ENCODE results near the gene AXL.

The AXL gene

GRCh38 chr19:41265395-41266153 lies 46.6 kb downstream of the AXL start:
- Histone ChIP-seq H3K27me3 (ENCODE audit: insufficient read depth, low read length, poor library complexity) (no peaks in the 10 kb centered on the region), H3K4me1 (ENCODE audit: control insufficient read depth, low read depth, low read length) (peaks cover 5% of the 10 kb centered on the region), H2AK5ac (ENCODE audit: low read length) (peak overlapping the region; percentile 70), H3K9ac (ENCODE audit: low read length) (peak overlapping the region; percentile 97), H2BK120ac (ENCODE audit: low read depth, low read length) (peak overlapping the region; percentile 23), H3K4ac (ENCODE audit: low read depth, low read length) (peak overlapping the region; percentile 99), H3K56ac (ENCODE audit: low read length) (peak overlapping the region; percentile 99), H3K79me1 (ENCODE audit: low read length) (peaks cover 4% of the 10 kb centered on the region), H4K5ac (ENCODE audit: low read length) (no peak overlapping the region), H2BK15ac (replicated peaks; ENCODE audit: low read depth) (no peak overlapping the region), H3K18ac (ENCODE audit: low read length) (peak overlapping the region; percentile 82), H4K8ac (ENCODE audit: low read depth, low read length) (no peak overlapping the region), H3K4me2 (ENCODE audit: low read length) (peak overlapping the region; percentile 82), H3K27ac (ENCODE audit: low read depth, low read length) (peak overlapping the region; percentile 71), H3K23ac (ENCODE audit: low read length) (peak overlapping the region; percentile 29), H3K4me3 (ENCODE audit: low read length) (peak overlapping the region; percentile 87), H3K36me3 (ENCODE audit: control insufficient read depth, insufficient read depth, low read length) (no peaks in the 10 kb centered on the region), H2BK5ac (ENCODE audit: low read length) (peak overlapping the region; percentile 58), H3K79me2 (ENCODE audit: control insufficient read depth, insufficient read depth, low read length) (peaks cover 41% of the 10 kb centered on the region)
- DNase-seq = peak; percentile 51
- no CpG with 5 or more reads among the region's 17 CpGs for WGBS (ENCODE audit: extremely low coverage, insufficient coverage, low lambda C conversion rate)

DNA sequence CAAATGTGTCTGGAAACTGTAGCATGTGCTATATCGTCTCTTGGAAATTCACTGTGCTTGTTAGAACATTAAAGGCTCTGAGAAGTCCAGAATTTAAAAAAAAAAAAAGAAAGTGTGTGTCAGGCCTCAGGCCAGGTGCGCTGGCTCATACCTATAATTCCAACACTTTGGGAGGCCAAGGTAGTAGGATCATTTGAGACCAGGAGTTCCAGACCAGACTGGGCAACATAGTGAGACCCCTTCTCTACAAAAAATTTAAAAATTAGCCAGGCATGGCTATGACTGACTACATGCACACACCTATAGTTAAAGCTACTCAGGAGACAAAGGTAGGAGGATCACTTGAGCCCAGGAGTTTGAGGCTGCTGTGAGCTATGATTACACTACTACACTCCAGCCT lies 50.0 kb downstream of the AXL start:
- H4K5ac ChIP-seq (ENCODE audit: low read length) = no peak overlapping the region
- no peak overlapping the region for H3K4me2 ChIP-seq (ENCODE audit: low read length)
- no peak overlapping the region for H3K4me3 ChIP-seq (ENCODE audit: low read length)
- H3K18ac ChIP-seq (ENCODE audit: low read length) = no peak overlapping the region
- H3K27me3 ChIP-seq (ENCODE audit: insufficient read depth, low read length, poor library complexity) = no peaks in the 10 kb centered on the region
- no CpG with 5 or more reads among the region's 2 CpGs for WGBS (ENCODE audit: extremely low coverage, insufficient coverage, low lambda C conversion rate)
- H3K79me1 ChIP-seq (ENCODE audit: low read length) = peaks cover 17% of the 10 kb centered on the region
- no peak overlapping the region for H2BK15ac ChIP-seq (replicated peaks; ENCODE audit: low read depth)
- H4K8ac ChIP-seq (ENCODE audit: low read depth, low read length) = no peak overlapping the region
- H2BK120ac ChIP-seq (ENCODE audit: low read depth, low read length) = no peak overlapping the region
- H2AK5ac ChIP-seq (ENCODE audit: low read length) = no peak overlapping the region
- DNase-seq = no peak
- H3K27ac ChIP-seq (ENCODE audit: low read depth, low read length) = no peak overlapping the region
- peaks cover 5% of the 10 kb centered on the region for H3K4me1 ChIP-seq (ENCODE audit: control insufficient read depth, low read depth, low read length)
- H2BK5ac ChIP-seq (ENCODE audit: low read length) = no peak overlapping the region
- H3K36me3 ChIP-seq (ENCODE audit: control insufficient read depth, insufficient read depth, low read length) = peaks cover 25% of the 10 kb centered on the region
- no peak overlapping the region for H3K4ac ChIP-seq (ENCODE audit: low read depth, low read length)
- peaks cover 41% of the 10 kb centered on the region for H3K79me2 ChIP-seq (ENCODE audit: control insufficient read depth, insufficient read depth, low read length)
- no peak overlapping the region for H3K23ac ChIP-seq (ENCODE audit: low read length)
- no peak overlapping the region for H3K9ac ChIP-seq (ENCODE audit: low read length)
- no peak overlapping the region for H3K56ac ChIP-seq (ENCODE audit: low read length)

GRCh38 chr19:41269571-41269970 lies 50.5 kb downstream of the AXL start:
- Histone ChIP-seq H2AK5ac (ENCODE audit: low read length) (no peak overlapping the region), H4K8ac (ENCODE audit: low read depth, low read length) (no peak overlapping the region), H3K23ac (ENCODE audit: low read length) (no peak overlapping the region), H2BK5ac (ENCODE audit: low read length) (no peak overlapping the region), H4K5ac (ENCODE audit: low read length) (no peak overlapping the region), H3K79me2 (ENCODE audit: control insufficient read depth, insufficient read depth, low read length) (peaks cover 38% of the 10 kb centered on the region), H3K9ac (ENCODE audit: low read length) (no peak overlapping the region), H3K56ac (ENCODE audit: low read length) (no peak overlapping the region), H3K36me3 (ENCODE audit: control insufficient read depth, insufficient read depth, low read length) (peaks cover 30% of the 10 kb centered on the region), H3K79me1 (ENCODE audit: low read length) (peaks cover 21% of the 10 kb centered on the region), H3K18ac (ENCODE audit: low read length) (no peak overlapping the region), H3K27me3 (ENCODE audit: insufficient read depth, low read length, poor library complexity) (no peaks in the 10 kb centered on the region), H2BK120ac (ENCODE audit: low read depth, low read length) (no peak overlapping the region), H3K4me1 (ENCODE audit: control insufficient read depth, low read depth, low read length) (peaks cover 5% of the 10 kb centered on the region), H3K4me2 (ENCODE audit: low read length) (no peak overlapping the region), H3K4ac (ENCODE audit: low read depth, low read length) (no peak overlapping the region), H2BK15ac (replicated peaks; ENCODE audit: low read depth) (no peak overlapping the region), H3K27ac (ENCODE audit: low read depth, low read length) (no peak overlapping the region), H3K4me3 (ENCODE audit: low read length) (no peak overlapping the region)
- WGBS (ENCODE audit: extremely low coverage, insufficient coverage, low lambda C conversion rate) = no CpG with 5 or more reads among the region's 5 CpGs
- DNase-seq = no peak

GRCh38 chr19:41273076-41273475 lies 54.1 kb downstream of the AXL start:
- WGBS (ENCODE audit: extremely low coverage, insufficient coverage, low lambda C conversion rate) = no CpG with 5 or more reads among the region's 6 CpGs

DNA sequence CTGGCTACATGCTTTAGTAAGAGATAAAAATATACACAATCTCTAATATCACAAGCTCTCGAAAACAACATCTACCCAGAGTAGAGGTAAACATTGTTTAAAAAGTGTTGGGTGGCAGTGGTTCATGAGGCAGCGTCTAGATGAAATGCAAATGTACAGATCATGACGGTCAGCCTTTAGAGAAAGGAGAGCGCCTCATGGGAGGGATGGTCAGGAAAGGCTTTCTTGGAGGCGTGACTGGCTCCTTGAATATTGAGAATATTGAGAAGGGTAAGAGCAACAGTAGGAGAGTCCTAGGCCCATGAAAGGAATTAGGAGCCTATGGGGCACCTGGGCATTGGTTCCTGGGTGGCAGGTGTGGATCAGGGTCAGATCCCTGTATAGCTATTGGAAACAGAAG lies 55.8 kb downstream of the AXL start:
- Histone ChIP-seq H3K4ac (ENCODE audit: low read depth, low read length) (no peak overlapping the region), H3K4me2 (ENCODE audit: low read length) (no peak overlapping the region), H3K23ac (ENCODE audit: low read length) (no peak overlapping the region), H3K9ac (ENCODE audit: low read length) (no peak overlapping the region), H3K27ac (ENCODE audit: low read depth, low read length) (no peak overlapping the region), H2BK120ac (ENCODE audit: low read depth, low read length) (no peak overlapping the region), H3K36me3 (ENCODE audit: control insufficient read depth, insufficient read depth, low read length) (peaks cover 59% of the 10 kb centered on the region), H2BK15ac (replicated peaks; ENCODE audit: low read depth) (no peak overlapping the region), H3K4me3 (ENCODE audit: low read length) (no peak overlapping the region), H3K79me1 (ENCODE audit: low read length) (peaks cover 21% of the 10 kb centered on the region), H3K56ac (ENCODE audit: low read length) (no peak overlapping the region), H4K5ac (ENCODE audit: low read length) (no peak overlapping the region), H2AK5ac (ENCODE audit: low read length) (no peak overlapping the region), H3K4me1 (ENCODE audit: control insufficient read depth, low read depth, low read length) (no peaks in the 10 kb centered on the region), H2BK5ac (ENCODE audit: low read length) (no peak overlapping the region), H4K8ac (ENCODE audit: low read depth, low read length) (no peak overlapping the region), H3K18ac (ENCODE audit: low read length) (no peak overlapping the region), H3K79me2 (ENCODE audit: control insufficient read depth, insufficient read depth, low read length) (no peaks in the 10 kb centered on the region), H3K27me3 (ENCODE audit: insufficient read depth, low read length, poor library complexity) (no peaks in the 10 kb centered on the region)
- no CpG with 5 or more reads among the region's 5 CpGs for WGBS (ENCODE audit: extremely low coverage, insufficient coverage, low lambda C conversion rate)
- no peak for DNase-seq

More at GRCh38 chr19:41273076-41273475, 54.1 kb downstream of the AXL start:
- Histone ChIP-seq H2BK15ac (replicated peaks; ENCODE audit: low read depth) (no peak overlapping the region), H2BK5ac (ENCODE audit: low read length) (no peak overlapping the region), H3K79me2 (ENCODE audit: control insufficient read depth, insufficient read depth, low read length) (peaks cover 3% of the 10 kb centered on the region), H3K27ac (ENCODE audit: low read depth, low read length) (no peak overlapping the region), H3K9ac (ENCODE audit: low read length) (no peak overlapping the region), H2BK120ac (ENCODE audit: low read depth, low read length) (no peak overlapping the region), H3K27me3 (ENCODE audit: insufficient read depth, low read length, poor library complexity) (no peaks in the 10 kb centered on the region), H3K4ac (ENCODE audit: low read depth, low read length) (no peak overlapping the region), H3K79me1 (ENCODE audit: low read length) (peaks cover 18% of the 10 kb centered on the region), H3K18ac (ENCODE audit: low read length) (no peak overlapping the region), H4K8ac (ENCODE audit: low read depth, low read length) (no peak overlapping the region), H3K36me3 (ENCODE audit: control insufficient read depth, insufficient read depth, low read length) (peaks cover 50% of the 10 kb centered on the region), H4K5ac (ENCODE audit: low read length) (no peak overlapping the region), H3K4me1 (ENCODE audit: control insufficient read depth, low read depth, low read length) (no peaks in the 10 kb centered on the region), H3K23ac (ENCODE audit: low read length) (no peak overlapping the region), H3K56ac (ENCODE audit: low read length) (no peak overlapping the region), H2AK5ac (ENCODE audit: low read length) (no peak overlapping the region), H3K4me2 (ENCODE audit: low read length) (no peak overlapping the region), H3K4me3 (ENCODE audit: low read length) (no peak overlapping the region)
- no peak for DNase-seq

GRCh38 chr19:41276231-41276630 lies 57.2 kb downstream of the AXL start:
- Histone ChIP-seq H3K4me2 (ENCODE audit: low read length) (no peak overlapping the region), H3K4me3 (ENCODE audit: low read length) (no peak overlapping the region), H2BK120ac (ENCODE audit: low read depth, low read length) (no peak overlapping the region), H3K79me2 (ENCODE audit: control insufficient read depth, insufficient read depth, low read length) (no peaks in the 10 kb centered on the region), H3K9ac (ENCODE audit: low read length) (no peak overlapping the region), H2BK15ac (replicated peaks; ENCODE audit: low read depth) (no peak overlapping the region), H3K36me3 (ENCODE audit: control insufficient read depth, insufficient read depth, low read length) (peaks cover 64% of the 10 kb centered on the region), H3K18ac (ENCODE audit: low read length) (no peak overlapping the region), H4K8ac (ENCODE audit: low read depth, low read length) (no peak overlapping the region), H3K79me1 (ENCODE audit: low read length) (peaks cover 23% of the 10 kb centered on the region), H3K56ac (ENCODE audit: low read length) (no peak overlapping the region), H3K23ac (ENCODE audit: low read length) (no peak overlapping the region), H4K5ac (ENCODE audit: low read length) (no peak overlapping the region), H3K27ac (ENCODE audit: low read depth, low read length) (no peak overlapping the region), H3K27me3 (ENCODE audit: insufficient read depth, low read length, poor library complexity) (no peaks in the 10 kb centered on the region), H2BK5ac (ENCODE audit: low read length) (no peak overlapping the region), H2AK5ac (ENCODE audit: low read length) (no peak overlapping the region), H3K4me1 (ENCODE audit: control insufficient read depth, low read depth, low read length) (no peaks in the 10 kb centered on the region), H3K4ac (ENCODE audit: low read depth, low read length) (no peak overlapping the region)
- no peak for DNase-seq
- no CpG with 5 or more reads among the region's 3 CpGs for WGBS (ENCODE audit: extremely low coverage, insufficient coverage, low lambda C conversion rate)
